NOMO-1 treated with DMSO at 0.1 percent for 48 hours (cell line): ENCODE data around the gene ZMIZ2.
A peak's percentile ranks its signal among the peaks of the same experiment; 100 is the strongest.
"Not testable (repeated sequence)": the region's sequence is repeated elsewhere in the genome, so short reads cannot be mapped to it uniquely, and the experiment has no call there.

Experiments used
- DNase-seq: peaks from one replicate; lab custom pipeline; 2025; ENCODE audit not compliant: unreplicated experiment; lab: John Stamatoyannopoulos, UW

ZMIZ2 gene

DNA sequence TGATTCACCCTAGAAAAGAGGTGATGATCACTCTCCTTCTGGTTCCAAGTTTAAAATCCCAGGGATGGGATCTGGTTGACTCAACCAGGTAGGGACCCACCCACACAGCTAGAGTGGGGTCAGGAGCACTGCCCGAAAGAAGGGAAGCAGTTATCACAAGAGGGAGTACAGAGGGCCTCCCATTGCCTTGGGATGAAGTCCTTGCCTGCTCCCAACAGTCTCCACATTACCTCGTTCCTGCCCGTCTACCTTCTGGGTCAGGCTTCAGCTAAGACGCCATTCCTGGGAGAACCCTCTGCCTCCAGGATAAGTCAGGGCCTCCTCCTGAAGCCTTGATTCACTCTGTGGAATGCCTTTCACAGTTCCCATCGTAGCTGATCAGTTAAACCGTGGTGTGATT is 23.8 kb downstream of the ZMIZ2 start:
- no peak for DNase-seq

DNA sequence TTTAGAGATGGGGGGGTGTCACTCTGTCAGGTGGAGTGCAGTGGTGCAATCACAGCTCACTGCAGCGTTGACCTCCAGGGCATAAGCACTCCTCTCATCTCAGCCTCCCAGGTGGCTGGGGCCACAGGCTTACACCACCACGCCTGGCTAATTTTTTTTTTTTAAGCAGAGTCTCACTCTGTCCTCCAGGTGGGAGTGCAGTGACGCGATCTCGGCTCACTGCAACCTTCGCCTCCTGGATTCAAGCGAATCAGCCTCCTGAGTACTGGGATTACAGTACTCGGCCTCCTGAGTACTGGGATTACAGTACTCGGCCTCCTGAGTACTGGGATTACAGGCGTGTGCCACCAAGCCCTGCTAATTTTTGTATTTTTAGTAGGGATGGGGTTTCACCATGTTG is 24.2 kb downstream of the ZMIZ2 start:
- no peak for DNase-seq

DNA sequence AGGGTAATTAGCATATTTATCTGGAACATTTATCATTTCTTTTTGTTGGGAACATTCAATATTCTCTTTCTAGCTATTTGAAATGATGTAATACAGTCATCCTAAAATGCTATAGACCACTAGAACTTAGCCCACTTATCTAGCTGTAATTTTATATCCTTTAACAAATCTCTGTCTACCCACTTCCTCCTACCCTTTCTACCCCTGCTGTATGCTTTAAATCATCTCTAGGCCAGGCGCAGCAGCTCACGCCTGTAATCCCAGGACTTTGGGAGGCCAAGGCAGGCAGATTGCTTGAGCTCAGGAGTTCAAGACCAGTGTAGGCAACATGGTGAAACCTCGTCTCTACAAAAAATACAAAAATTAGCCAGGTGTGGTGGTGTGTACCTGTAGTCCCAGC is 25.8 kb downstream of the ZMIZ2 start:
- DNase-seq = not testable (repeated sequence)

DNA sequence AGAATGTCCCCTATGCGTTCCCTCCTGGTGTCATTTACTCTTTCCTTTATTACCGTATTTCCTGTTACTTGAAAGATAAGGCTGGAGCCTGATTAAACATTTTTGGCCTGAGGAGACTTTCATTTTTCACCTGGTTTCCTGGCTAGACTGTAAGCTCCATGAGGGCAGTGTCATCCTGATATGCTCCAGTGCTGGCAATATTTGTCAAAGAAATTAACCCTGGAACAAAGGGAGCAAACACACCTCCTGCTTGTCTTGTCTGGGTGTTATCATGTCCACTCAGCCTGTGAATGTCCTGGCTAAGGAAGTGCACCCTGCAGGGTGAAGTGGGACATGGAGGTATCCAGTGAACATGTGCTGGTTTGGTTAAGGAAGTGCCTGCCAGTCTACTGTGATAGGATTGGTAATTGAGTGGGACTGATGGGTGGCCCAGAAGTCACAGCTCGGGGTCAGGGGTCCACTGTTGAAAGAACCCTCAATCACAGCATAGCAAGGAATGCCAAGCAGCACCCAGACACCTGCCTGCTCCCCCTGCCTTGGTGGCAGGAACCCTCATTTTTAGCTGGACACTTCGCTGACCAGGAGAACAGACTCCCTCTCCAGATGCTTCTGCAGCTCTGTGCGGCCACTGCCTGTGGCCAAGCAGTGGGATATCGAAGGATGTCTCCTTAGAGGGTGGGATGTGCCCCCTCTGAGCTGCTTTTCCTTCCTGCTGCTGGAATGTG is 26.9 kb downstream of the ZMIZ2 start:
- DNase-seq = no peak

DNA sequence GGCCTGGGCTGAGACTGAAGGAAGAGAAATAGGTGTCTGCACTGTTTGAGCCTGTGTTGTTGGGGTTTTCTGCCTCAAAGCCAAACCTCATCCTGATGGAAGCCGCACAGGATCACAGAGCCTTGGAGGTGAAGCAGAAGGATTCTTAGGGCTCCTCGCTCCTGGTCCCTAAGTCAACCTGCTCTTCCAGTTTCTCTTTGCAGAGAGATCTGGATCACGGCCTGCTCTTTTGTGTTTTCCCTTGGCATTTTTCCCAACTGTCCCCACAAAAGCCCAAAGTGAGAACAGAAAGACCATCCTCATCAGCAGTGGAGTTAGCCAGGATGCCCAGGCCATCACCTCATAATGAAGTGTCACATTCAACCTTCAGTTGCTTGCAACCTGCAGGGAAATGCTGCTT is 27.6 kb downstream of the ZMIZ2 start:
- no peak for DNase-seq

DNA sequence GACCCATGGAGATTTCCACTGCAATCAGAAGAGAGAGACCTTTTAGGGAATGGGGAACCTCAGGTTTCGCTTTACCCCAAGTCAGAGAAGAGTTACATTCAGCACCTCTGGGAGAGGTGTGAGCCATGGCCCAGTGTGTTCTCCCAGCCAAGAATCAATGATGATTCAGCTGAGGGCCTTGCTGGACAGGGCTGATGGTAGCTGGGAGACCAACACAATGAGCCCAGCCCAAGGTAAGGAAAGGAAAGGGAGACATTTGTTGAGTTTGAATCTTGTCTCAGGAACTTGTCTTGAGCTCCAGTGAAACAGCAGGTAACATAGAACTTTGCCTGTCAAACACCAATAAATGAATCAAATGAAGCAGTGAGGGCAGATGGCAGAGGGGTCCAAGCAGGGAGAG is 33.8 kb downstream of the ZMIZ2 start:
- DNase-seq = no peak

DNA sequence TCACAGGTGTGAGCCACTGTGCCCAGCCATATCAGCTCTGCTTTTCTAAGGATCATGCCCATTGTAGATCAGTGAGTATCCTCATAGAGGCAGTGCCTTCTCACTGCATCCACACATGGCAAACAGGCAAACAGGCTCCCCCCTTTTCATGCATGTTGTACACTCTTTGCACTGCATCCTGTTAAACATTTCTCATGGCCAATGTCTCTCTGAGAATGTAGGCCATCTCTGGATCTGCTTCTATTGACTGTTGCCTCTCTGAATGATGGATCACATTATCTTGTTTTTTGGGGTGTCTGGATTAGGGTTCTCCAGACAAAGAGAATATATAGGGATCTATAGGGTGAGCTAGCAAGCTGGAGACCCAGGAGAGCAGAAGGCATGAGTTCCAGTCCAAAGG is 34.8 kb downstream of the ZMIZ2 start:
- no peak for DNase-seq

DNA sequence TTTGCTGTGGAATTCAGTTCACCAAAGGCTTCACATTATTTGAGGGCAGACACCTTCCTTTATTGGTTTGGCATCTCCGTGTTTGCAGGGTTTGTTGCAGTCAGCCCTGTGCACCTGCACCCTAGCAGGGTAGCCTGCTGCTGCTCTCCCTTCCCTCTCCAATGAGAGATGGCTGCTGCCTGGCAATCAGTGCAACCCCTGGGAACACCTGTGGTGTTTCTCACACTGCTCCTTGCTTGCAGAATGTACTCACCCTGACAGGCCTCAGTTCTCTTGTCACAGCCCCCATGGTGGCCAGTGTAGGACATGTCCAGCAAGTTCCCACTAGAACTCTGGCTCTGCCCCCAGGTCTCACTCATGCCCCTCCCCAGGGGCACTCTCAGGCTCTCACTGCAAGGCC is 35.7 kb downstream of the ZMIZ2 start:
- DNase-seq = no peak

DNA sequence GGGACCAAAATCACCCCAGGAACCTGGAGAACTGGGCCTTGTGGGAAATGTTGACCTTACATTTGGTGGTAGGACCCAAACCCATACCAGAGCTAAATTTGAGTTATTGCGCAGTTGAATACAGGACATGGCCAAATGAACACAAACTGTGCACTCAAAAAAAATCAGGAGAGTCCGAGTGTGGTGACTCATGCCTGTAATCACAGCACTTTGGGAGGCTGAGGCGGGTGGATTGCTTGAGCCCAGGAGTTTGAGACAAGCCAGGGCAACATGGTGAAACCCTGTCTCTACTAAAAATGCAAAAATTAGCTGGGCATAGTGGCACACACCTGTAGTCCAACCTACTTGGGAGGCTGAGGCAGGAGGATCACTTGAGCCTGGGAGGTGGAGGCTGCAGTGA is 36.6 kb downstream of the ZMIZ2 start:
- DNase-seq = not testable (repeated sequence)

DNA sequence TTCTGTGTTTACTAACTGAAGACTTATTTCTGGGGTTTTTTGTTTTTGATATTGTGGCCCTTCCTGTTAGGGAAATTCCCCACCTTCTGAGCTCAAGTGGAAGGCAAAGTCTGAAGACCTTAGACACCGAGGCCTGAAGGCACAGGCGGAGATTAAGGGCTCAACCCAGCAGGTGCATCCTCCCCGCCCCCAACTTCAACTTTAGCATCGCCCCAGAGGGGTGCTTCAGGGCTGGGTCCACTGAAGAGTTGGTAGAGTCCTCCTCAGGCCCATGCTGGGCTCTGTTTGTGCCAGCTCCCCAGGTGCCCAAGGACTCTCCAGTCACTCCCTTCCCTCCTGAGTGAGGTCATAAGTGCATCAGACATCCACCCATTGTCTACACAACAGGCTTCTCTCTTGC is 38.4 kb downstream of the ZMIZ2 start:
- DNase-seq = no peak

DNA sequence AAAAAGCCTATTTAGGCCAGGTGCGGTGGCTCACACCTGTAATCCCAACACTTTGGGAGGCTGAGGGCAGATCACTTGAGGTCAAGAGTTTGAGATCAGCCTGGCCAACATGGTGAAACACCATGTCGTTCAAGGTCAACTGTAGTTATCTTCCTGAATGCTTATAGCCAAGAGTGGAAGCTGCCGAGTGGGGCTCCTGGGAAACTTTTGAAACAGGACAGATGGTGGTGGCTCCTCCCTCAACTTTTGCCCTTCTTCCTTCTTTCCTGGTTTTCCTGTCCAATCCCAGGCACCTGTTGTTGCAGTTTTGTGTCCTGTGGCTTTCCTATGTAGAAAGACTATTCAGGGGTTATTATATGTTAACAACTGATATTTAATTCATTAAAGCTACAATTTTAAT is 39.1 kb downstream of the ZMIZ2 start:
- no peak for DNase-seq

DNA sequence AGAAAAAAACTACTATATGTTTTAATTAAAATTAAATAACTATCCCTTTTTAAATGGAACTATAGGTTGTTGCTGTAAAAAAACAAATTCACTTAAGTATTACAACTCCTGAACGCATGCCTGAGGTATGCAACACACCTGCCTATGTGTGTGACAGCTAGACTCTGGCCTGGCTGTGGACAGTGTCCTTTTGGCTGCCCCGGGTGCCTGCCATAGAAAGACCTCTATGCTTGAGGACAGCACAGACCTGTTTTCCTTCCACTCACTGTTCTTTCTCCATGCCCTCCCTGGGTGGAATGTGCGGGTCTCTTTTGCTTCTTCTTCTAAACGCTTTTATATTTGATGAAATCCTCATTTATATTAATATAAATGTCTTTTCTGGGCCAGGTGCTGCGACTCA is 41.3 kb downstream of the ZMIZ2 start:
- no peak for DNase-seq

DNA sequence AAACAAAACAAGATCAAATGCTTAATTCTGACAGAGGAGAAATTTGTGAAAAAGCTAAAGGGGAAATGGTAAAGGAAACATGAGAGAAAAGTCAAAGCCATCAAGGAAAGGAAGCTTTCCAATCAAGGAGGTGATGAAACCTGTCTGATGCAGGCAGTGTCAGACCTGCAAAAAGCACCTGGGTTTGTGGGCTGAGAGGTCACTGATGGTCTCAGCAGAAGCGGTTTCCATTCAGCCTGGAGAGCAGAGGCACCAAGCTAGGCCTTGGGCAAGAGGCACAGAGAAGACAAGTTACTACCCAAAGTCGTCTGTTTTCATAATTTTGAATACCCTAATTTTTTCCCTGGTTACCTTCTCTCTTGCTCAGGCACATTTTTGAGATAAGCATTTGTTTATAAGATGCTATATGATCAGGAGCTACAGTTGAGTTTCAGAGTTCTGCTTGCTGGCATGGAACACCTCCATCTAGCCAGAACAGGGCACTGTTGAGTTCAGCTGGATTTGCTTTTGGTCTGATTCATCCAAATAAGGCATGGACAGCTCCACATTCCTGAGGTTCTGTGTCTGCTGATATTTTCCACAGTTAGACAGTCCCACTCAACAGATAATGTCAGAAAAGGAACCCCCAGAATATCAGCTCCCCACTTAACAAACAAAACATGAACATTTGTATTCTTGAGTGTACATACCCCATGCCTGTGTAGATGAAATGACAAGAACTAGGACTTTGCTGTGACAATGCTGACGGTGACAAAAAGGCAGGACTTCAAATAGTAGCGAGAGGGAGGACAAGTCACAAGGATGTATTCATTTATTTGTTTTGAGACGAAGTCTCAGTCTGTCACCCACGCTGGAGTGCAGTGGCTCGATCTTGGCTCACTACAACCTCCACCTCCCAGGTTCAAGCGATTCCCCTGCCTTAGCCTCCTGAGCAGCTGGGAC is 42.9 kb downstream of the ZMIZ2 start:
- DNase-seq = no peak

DNA sequence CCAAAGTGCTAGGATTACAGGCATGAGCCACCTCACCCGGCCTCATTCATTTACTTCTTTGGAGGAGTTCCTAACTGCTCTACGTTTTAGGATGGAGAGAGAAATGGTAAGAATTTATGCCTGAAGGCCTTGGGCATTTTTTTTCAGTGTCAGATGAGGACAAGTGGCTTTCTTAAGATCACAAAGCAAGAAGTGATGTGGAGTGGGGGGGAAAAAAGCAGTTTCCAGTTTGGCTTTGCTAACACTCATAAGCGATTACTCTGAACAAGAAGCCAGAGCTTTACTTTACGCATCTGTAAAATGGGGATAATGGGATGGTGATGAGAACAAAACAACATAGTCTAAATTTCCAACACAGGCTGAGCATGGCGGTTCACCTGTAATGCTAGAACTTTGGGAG is 45.3 kb downstream of the ZMIZ2 start:
- DNase-seq = no peak

DNA sequence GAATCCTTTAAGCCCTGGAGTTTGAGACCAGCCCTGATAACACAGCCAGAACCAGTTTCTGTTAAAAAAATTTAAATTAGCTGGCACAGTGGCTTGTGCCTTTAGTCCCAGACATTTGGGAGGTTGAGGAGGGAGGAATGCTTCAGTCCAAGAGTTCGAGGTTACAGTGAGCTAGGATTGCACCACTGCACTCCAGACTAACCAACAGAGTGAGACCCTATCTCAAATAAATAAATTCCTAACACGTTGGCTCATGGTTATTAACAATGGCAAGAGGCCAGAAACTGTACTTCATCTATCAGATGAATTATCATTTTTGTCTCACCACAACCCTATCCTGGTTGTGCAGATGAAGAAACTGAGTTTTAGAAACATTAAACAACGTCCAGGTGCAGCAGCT is 45.7 kb downstream of the ZMIZ2 start:
- no peak for DNase-seq

DNA sequence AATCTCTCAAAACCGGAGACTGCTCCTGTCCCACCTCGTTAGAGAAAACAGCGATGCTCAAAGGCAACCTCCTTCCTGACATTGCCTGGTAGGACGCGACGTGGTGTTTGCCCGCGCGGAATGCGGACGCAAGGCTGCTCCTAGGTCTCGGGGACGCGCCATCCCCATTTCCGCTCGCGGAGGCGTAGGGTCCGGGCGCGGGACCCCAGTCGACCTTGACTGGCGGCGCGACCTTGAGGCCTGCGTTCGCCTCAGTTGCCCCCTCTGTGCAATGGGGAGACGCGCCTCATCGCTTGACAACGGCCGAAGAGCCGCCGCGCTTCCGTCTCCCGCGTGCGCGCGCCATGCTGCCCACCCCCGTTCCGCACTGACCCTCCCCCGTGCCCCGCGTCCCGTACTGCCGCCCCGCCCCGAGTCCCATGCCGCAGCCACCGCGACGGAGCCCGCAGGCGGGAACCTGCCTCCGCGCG is 47.4 kb downstream of the ZMIZ2 start:
- peak; percentile 63 for DNase-seq

DNA sequence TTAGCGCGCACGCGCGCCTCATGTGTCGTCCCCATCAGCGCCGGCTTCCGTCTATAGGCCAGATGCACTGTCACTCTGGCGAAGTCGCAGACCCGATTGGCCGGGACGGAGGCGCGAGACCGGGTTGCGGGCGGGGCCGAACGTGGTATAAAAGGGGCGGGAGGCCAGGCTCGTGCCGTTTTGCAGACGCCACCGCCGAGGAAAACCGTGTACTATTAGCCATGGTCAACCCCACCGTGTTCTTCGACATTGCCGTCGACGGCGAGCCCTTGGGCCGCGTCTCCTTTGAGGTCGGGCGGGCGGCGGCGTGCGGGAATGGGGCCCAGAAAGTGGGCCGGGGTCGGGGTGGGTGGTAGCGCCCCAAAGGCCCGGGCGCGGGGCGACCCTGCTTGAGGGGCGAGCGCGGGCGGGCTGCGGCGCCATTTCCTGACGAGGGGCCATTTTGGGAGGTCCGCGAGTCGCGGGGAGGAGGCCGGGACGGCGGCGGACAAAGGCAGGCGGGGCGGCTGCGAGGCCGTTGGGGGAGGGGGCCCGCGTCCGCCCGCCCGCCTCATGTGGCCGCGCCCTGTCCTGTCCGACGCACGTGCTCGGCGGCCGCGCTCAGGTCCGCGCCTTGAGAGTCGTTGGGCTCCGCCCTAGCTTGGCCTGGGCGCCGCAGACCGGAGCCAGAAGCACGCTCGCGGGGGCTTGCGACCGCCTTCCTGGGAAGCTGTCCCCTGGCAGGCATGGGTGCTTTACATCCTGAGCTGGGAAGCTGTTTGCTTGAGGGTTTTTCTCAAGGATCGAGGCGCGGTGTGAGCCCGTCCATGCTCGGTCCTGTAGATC is 48.1 kb downstream of the ZMIZ2 start, which contains the start of gene PPIA:
PPIA (plus strand) TSS at position 178 of the 825 bp plus-strand sequence; CDS start at position 222, 44 bp downstream.
- peak; percentile 94 for DNase-seq

DNA sequence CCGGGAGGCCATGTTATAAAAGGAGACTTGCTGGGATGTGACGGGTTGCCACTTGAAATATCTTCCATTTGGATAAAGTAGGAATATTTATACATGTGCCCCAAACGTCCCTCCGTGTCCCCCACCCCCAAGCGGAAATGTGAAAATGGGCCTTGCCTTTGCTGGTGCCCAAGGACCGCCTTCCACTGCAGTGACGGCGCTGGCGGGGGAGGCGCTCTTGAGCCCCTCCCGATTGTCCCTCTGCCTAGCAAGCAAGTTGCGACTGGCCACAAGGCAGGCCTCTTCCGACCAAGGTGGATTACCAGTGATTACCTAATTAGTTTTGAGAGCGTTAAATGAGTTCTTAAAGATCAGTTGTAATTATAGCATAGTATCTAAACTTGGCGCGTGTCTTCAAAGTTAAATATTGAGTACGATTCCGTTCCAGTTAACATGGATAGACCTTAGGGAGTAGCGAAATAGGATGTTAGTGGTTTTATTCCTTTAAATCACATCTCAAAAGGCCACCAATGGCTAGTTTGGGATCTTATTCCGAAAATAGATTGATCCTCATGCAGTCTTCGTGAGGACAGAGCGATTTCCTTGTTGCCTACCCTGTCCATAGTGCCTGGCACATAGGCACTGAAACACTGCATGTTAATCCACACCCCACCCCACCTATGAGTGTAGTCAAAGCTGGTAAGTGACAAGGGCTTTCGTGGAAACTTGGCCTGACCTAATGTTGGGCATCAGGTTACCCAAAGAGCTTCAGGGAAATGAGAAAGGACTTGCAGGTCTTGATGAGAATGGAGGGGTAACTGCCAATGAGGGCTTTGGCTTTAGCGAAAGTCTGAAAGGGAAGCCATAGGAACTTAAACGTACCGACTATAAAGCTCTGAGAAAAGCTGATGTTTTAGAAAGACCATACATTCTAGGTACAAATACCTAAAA is 48.9 kb downstream of the ZMIZ2 start:
- peak; percentile 84 for DNase-seq

DNA sequence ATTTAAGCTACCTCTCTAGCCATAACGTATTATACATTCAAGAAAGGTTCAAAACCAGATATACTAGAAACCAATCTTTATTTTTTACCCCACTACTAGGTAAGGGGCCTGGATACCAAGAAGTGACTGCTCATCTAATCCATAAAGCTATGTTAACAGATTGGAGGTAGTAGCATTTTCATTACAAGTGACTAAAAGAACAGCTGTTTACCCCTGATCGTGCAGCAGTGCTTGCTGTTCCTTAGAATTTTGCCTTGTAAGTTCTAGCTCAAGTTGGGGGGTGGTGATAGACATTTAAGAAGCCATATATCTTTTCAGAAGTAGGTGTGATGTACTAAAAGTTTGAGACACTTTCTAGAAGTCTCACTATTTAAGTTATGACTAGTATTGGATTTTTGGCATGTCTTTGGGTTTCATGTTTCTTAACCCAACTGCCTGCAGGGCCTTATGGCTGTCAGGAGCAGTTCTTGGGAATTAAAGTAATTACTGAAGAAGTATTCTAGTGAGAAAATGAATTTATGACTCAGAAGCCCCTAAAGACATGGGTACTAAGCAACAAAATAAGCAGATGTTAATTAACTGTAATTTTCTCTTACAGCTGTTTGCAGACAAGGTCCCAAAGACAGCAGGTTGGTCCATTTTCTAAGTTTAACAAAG is 50.1 kb downstream of the ZMIZ2 start:
- no peak for DNase-seq

DNA sequence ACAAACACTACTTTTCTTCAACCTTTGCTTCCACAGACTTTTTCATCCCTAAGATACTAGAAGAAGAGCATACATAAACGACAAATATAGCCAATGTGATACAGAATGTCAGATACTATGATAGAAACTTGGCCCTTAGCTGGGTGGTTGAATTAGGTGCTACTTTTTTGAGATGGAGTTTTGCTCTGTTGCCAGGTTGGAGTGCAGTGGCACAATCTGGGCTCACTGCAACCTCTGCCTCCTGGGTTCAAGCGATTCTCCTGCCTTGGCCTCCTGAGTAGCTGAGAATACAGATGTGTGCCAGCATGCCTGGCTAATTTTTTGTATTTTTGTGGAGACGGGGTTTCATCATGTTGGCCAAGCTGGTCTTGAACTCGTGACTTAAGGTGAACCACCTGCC is 51.3 kb downstream of the ZMIZ2 start:
- no peak for DNase-seq
